A673 (cell line): ENCODE data around the gene PTPRR. TPM values are rescaled to one million over a fixed set of nuclear protein-coding genes. Genes with fewer than 3 reads are reported as not detected.

Source experiments
- BruUV-seq: library from RNA; stranded (reverse); fragments of 400-500 nt; replicated peaks from 2 replicates; lab custom pipeline; 2021; lab: Mats Ljungman, UMichigan
- CTCF ChIA-PET: fragments of 300-600 bp; sonication (Branson Sonifier 250); formaldehyde crosslinking; loops from one replicate; lab custom pipeline; 2022; ENCODE audit warnings: antibody characterized with exemption; lab: Charles Lee
- POLR2A ChIA-PET: fragments of 300-600 bp; sonication (Branson Sonifier 250); formaldehyde crosslinking; loops from one replicate; lab custom pipeline; 2022; ENCODE audit warnings: antibody characterized with exemption; ENCODE audit not compliant: low non-redundant PET; lab: Charles Lee
- DNase-seq: peaks from one replicate; pipeline ENCODE4 v3.0.0-alpha.2; 2015; ENCODE audit warnings: low spot score
- H3K27ac ChIP-seq: fragments of 200-600 bp; sonication (generic); 2 replicates; pipeline ENCODE4 v1.5.1; 2016; ENCODE audit warnings: mixed run types, low read depth, mild to moderate bottlenecking, mixed read lengths, antibody characterized with exemption, low read length; ENCODE audit not compliant: poor library complexity, severe bottlenecking
- H3K27me3 ChIP-seq: fragments of 200-600 bp; sonication (generic); replicated peaks from 2 replicates; pipeline ENCODE4 v1.6.1; 2017; ENCODE audit warnings: mixed run types, low read depth, mild to moderate bottlenecking, mixed read lengths, antibody characterized with exemption, low read length; ENCODE audit not compliant: insufficient read depth, poor library complexity
- H3K36me3 ChIP-seq: fragments of 200-600 bp; sonication (generic); 2 replicates; pipeline ENCODE4 v1.6.1; 2016; ENCODE audit warnings: mixed run types, mild to moderate bottlenecking, mixed read lengths, antibody characterized with exemption, low read length; ENCODE audit not compliant: insufficient read depth, poor library complexity, severe bottlenecking
- H3K4me1 ChIP-seq: fragments of 200-600 bp; sonication (generic); 2 replicates; pipeline ENCODE4 v1.6.1; 2017; ENCODE audit warnings: mixed run types, mild to moderate bottlenecking, mixed read lengths, antibody characterized with exemption, low read length; ENCODE audit not compliant: insufficient read depth, poor library complexity, severe bottlenecking
- H3K4me3 ChIP-seq: fragments of 200-600 bp; sonication (generic); 2 replicates; pipeline ENCODE4 v1.5.1; 2016; ENCODE audit warnings: low read depth, mixed run types, mild to moderate bottlenecking, mixed read lengths, low read length; ENCODE audit not compliant: poor library complexity, severe bottlenecking
- H3K9me3 ChIP-seq: fragments of 200-600 bp; sonication (generic); 2 replicates; pipeline ENCODE4 v1.6.1; 2016; ENCODE audit warnings: mixed run types, low read depth, mild to moderate bottlenecking, mixed read lengths, antibody characterized with exemption, low read length; ENCODE audit not compliant: poor library complexity, severe bottlenecking
- EZH2 ChIP-seq: fragments of 200-600 bp; sonication (generic); IDR thresholded peaks from 2 replicates; pipeline ENCODE4 v1.6.1; 2017; ENCODE audit warnings: borderline replicate concordance, low read depth, mild to moderate bottlenecking, mixed read lengths, antibody characterized with exemption, low read length; ENCODE audit not compliant: poor library complexity, severe bottlenecking
- intact Hi-C: fragments of 100-400 bp; cut with micrococcal nuclease; formaldehyde crosslinking; loops from one replicate; pipeline ENCODE4 v1.10.0; 2022; ENCODE audit not compliant: unreplicated experiment
- total RNA-seq: library from RNA; stranded (reverse); gene quantifications from 2 replicates; pipeline ENCODE4 v1.2.3, GENCODE V29; 2021
- TF ChIP-seq, protein P1 (sequence below): fragments of 300-800, 200-600 bp; sonication (generic); conservative IDR thresholded peaks from 2 replicates; pipeline ENCODE4 v1.5.1; 2017; ENCODE audit warnings: low read depth, mild to moderate bottlenecking, antibody characterized with exemption, low read length, moderate library complexity, mixed read lengths

The PTPRR gene
- total RNA-seq, 1 experiment from 2014 or later, result not detected

DNA sequence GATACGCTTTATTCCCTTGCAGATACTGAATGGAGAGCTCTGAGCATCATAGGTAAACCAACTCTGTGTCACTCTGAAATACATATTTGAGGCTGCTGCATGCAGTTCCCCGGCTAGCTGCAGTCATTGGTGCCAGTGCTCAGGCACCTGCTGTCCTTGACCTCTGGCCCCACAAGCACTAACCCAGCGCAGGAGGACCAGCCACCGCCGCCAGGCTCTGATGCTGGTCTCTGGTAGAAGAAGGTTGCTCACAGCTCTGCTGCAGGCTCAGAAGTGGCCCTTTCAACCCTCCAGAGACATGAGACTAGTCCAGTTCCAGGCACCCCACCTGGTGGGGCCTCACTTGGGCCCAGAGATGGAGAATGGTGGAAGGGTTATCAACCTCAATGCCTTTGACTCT is 248.8 kb downstream of the PTPRR start:
- Histone ChIP-seq H3K27ac (no peak overlapping the region), H3K4me1 (no peaks in the 10 kb centered on the region), H3K4me3 (no peak overlapping the region), H3K9me3 (no peaks in the 10 kb centered on the region), H3K27me3 (no peaks in the 10 kb centered on the region), H3K36me3 (no peaks in the 10 kb centered on the region)
- no peak for DNase-seq
- BruUV-seq, result no TSS peak
- no peak for TF ChIP-seq EZH2
- ChIA-PET POLR2A (no interaction called here), CTCF (no interaction called here)
- intact Hi-C loops, result no loop called here

DNA sequence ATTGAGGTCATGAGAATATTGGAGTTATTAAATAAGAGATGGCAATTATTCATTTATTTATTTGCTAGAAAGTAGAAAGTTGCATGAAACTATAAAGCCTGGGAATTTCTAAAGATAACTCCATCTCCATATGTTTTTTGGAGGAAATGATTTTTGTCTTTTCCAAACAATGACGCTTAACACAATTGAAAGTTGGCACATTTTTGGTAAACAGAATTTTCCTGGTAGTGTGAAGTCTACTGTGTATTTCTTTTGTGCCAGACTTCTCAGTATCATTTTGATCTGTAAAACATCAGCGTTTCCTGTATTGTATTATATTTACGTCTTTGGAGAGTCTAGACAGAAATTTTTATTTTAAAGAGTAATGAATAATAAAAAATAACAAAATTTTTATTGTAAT is 249.6 kb downstream of the PTPRR start:
- POLR2A ChIA-PET, result no interaction called here

DNA sequence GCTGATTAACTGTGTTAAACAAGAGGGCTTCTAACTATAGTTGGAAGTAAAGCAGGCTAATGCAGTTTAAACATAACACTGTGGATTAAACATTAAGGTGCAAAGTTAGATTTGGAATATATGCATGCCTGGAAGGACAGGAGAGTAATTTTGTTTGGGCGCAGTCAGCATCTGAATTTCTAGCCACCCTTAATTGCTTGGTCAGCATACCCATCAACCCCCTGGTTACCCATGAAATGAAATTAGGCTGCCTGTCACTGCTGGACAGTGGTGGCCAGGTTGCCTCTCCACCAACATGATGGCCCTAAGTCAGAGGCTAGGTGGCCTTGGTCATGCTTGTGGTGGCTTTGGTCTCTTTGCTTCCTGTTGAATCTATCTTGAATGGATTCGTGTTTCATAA is 253.3 kb downstream of the PTPRR start:
- no TSS peak for BruUV-seq
- Histone ChIP-seq H3K27ac (no peak overlapping the region), H3K36me3 (no peaks in the 10 kb centered on the region), H3K9me3 (no peaks in the 10 kb centered on the region), H3K27me3 (no peaks in the 10 kb centered on the region), H3K4me1 (no peaks in the 10 kb centered on the region), H3K4me3 (no peak overlapping the region)
- DNase-seq, result no peak
- CTCF ChIA-PET, result no interaction called here
- POLR2A ChIA-PET, result no interaction called here
- TF ChIP-seq, protein P1, sequence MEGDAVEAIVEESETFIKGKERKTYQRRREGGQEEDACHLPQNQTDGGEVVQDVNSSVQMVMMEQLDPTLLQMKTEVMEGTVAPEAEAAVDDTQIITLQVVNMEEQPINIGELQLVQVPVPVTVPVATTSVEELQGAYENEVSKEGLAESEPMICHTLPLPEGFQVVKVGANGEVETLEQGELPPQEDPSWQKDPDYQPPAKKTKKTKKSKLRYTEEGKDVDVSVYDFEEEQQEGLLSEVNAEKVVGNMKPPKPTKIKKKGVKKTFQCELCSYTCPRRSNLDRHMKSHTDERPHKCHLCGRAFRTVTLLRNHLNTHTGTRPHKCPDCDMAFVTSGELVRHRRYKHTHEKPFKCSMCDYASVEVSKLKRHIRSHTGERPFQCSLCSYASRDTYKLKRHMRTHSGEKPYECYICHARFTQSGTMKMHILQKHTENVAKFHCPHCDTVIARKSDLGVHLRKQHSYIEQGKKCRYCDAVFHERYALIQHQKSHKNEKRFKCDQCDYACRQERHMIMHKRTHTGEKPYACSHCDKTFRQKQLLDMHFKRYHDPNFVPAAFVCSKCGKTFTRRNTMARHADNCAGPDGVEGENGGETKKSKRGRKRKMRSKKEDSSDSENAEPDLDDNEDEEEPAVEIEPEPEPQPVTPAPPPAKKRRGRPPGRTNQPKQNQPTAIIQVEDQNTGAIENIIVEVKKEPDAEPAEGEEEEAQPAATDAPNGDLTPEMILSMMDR, result no peak
- TF ChIP-seq EZH2, result no peak
- intact Hi-C loops, result no loop called here

More for the DNA sequence above, 249.6 kb downstream of the PTPRR start:
- BruUV-seq, result no TSS peak
- no peaks in the 10 kb centered on the region for H3K9me3 ChIP-seq
- no peaks in the 10 kb centered on the region for H3K4me1 ChIP-seq
- H3K36me3 ChIP-seq, result no peaks in the 10 kb centered on the region
- intact Hi-C loops, result no loop called here
- no peak overlapping the region for H3K4me3 ChIP-seq
- no peak overlapping the region for H3K27ac ChIP-seq
- H3K27me3 ChIP-seq, result no peaks in the 10 kb centered on the region
- DNase-seq, result no peak
- TF ChIP-seq, protein P1, result no peak
- TF ChIP-seq EZH2, result no peak
- CTCF ChIA-PET, result no interaction called here

DNA sequence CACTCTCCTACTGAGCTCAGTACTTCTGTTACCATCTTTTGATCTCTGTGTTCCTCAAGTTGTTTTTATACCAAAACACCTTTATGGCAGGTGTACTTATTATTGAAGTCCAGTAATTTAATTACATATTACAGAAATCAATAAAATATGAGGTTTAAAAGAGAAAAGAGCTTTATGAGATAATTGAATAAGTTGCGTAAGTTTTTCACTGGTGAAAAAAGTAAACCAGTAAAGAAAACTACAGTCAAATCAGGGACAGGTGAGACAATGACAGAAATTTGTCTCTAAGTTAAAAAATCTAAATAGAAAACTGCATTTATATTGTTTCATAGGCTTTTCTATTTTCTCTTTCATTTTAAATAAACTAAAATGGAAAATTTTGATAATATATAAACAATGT is 254.2 kb downstream of the PTPRR start:
- Histone ChIP-seq H3K9me3 (no peaks in the 10 kb centered on the region), H3K27ac (no peak overlapping the region), H3K36me3 (no peaks in the 10 kb centered on the region), H3K4me1 (no peaks in the 10 kb centered on the region), H3K4me3 (no peak overlapping the region), H3K27me3 (no peaks in the 10 kb centered on the region)
- CTCF ChIA-PET, result no interaction called here
- TF ChIP-seq, protein P1, result no peak
- no peak for TF ChIP-seq EZH2
- intact Hi-C loops, result no loop called here
- no peak for DNase-seq
- BruUV-seq, result no TSS peak
- POLR2A ChIA-PET, result no interaction called here
